HG03095 (cell line): ENCODE results near the gene SIM1.

Experiments
- ATAC-seq: cut with Tn5 transposase; IDR thresholded peaks from one replicate; pipeline ENCODE4 v1.9.1; 2021; ENCODE audit warnings: moderate library complexity; ENCODE audit not compliant: unreplicated experiment

Gene SIM1

GRCh38 chr6:100456908-100457235, 7.8 kb downstream of the SIM1 start:
- no peak for ATAC-seq

- no peak for ATAC-seq
These were observed 8.4 kb downstream of the SIM1 start for GRCh38 chr6:100456141-100456907.

- ATAC-seq: no peak
These were observed 9.2 kb downstream of the SIM1 start for GRCh38 chr6:100455230-100456124.

GRCh38 chr6:100454551-100455229, 10.0 kb downstream of the SIM1 start:
- no peak for ATAC-seq

GRCh38 chr6:100453701-100454521, 10.8 kb downstream of the SIM1 start:
- no peak for ATAC-seq

- no peak for ATAC-seq
These were observed 11.7 kb downstream of the SIM1 start for GRCh38 chr6:100452998-100453397.

GRCh38 chr6:100451577-100451976, 13.1 kb downstream of the SIM1 start:
- no peak for ATAC-seq

- ATAC-seq: no peak
These were observed 15.5 kb downstream of the SIM1 start for GRCh38 chr6:100449239-100449691.

- no peak for ATAC-seq
These were observed 16.6 kb downstream of the SIM1 start for GRCh38 chr6:100447900-100448748.

- ATAC-seq: no peak
These were observed 17.4 kb downstream of the SIM1 start for GRCh38 chr6:100447081-100447899.

GRCh38 chr6:100446115-100447080, 18.3 kb downstream of the SIM1 start:
- ATAC-seq: no peak

- ATAC-seq: no peak
These were observed 19.2 kb downstream of the SIM1 start for GRCh38 chr6:100445512-100445911.

- ATAC-seq: no peak
These were observed 23.8 kb downstream of the SIM1 start for GRCh38 chr6:100440935-100441334.

- ATAC-seq: no peak
These were observed 29.4 kb downstream of the SIM1 start for GRCh38 chr6:100435299-100435698.

- ATAC-seq: no peak
These were observed 30.8 kb downstream of the SIM1 start for GRCh38 chr6:100433726-100434435.

GRCh38 chr6:100432136-100432535, 32.6 kb downstream of the SIM1 start:
- no peak for ATAC-seq

- no peak for ATAC-seq
These were observed 33.8 kb downstream of the SIM1 start for GRCh38 chr6:100430962-100431361.
